ENCODE measurements around the gene CNTNAP2.

DNA sequence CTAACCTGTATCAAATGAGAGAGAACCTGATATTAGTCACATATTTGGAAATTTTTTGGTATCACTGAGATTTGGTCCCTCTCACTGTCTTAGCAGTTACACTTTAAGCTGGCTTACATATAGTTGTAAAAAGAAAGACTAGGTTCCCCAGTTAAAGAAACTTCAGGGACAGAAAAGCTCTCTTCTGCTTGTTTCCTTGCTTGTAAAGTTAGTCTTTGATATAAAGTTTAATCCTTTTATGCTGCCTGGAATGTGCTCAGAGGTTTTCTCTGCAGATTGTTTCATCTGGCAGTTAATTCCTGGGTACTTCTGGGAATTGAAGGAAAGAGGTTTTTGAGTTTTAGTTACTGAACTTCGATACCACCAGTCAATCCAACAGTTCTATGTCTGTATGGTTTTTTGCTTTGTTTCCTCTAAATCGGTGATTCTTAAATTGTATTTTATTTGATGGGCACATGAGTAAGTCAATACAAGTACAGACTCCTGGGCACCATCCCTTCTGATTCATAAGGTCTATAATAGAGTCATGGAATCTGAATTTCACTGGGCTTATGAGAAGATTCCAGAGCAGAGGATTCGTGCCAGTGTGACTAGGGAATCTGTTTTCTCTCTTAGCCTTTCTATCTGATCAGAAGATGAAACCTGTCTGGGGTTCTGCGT is 1393.1 kb downstream of the CNTNAP2 start:
- TF ChIP-seq, protein P1, sequence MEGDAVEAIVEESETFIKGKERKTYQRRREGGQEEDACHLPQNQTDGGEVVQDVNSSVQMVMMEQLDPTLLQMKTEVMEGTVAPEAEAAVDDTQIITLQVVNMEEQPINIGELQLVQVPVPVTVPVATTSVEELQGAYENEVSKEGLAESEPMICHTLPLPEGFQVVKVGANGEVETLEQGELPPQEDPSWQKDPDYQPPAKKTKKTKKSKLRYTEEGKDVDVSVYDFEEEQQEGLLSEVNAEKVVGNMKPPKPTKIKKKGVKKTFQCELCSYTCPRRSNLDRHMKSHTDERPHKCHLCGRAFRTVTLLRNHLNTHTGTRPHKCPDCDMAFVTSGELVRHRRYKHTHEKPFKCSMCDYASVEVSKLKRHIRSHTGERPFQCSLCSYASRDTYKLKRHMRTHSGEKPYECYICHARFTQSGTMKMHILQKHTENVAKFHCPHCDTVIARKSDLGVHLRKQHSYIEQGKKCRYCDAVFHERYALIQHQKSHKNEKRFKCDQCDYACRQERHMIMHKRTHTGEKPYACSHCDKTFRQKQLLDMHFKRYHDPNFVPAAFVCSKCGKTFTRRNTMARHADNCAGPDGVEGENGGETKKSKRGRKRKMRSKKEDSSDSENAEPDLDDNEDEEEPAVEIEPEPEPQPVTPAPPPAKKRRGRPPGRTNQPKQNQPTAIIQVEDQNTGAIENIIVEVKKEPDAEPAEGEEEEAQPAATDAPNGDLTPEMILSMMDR (IDR thresholded peaks at IDR 0.05; ENCODE audit: insufficient read depth, low read length, poor library complexity, severe bottlenecking), result no peak
- TF ChIP-seq EZH2phosphoT487 (conservative IDR thresholded peaks at IDR 0.05; ENCODE audit: low read length), result no peak
